HG02763 (cell line): ENCODE results near the gene LITAFD.

ENCODE experiments used
- ATAC-seq: cut with Tn5 transposase; IDR thresholded peaks from one replicate; pipeline ENCODE4 v1.9.1; 2021; ENCODE audit warnings: mild to moderate bottlenecking, moderate library complexity; ENCODE audit not compliant: unreplicated experiment

LITAFD gene

GRCh38 chr16:8855051-8855786, 26.9 kb upstream of the LITAFD start:
- no peak for ATAC-seq

- no peak for ATAC-seq
Observed at GRCh38 chr16:8855972-8856371, 26.2 kb upstream of the LITAFD start.

GRCh38 chr16:8858994-8859912, 22.9 kb upstream of the LITAFD start:
- ATAC-seq: no peak

GRCh38 chr16:8859913-8860881, 22.0 kb upstream of the LITAFD start:
- no peak for ATAC-seq

- ATAC-seq: no peak
Observed at GRCh38 chr16:8861563-8862308, 20.4 kb upstream of the LITAFD start.

GRCh38 chr16:8862309-8863130, 19.6 kb upstream of the LITAFD start:
- no peak for ATAC-seq

- no peak for ATAC-seq
Observed at GRCh38 chr16:8863594-8864424, 18.3 kb upstream of the LITAFD start.

- ATAC-seq: no peak
Observed at GRCh38 chr16:8864480-8865110, 17.6 kb upstream of the LITAFD start.

GRCh38 chr16:8865145-8865882, 16.8 kb upstream of the LITAFD start:
- no peak for ATAC-seq

GRCh38 chr16:8866118-8866883, 15.8 kb upstream of the LITAFD start:
- no peak for ATAC-seq

- ATAC-seq: no peak
Observed at GRCh38 chr16:8866884-8867215, 15.3 kb upstream of the LITAFD start.

- ATAC-seq: no peak
Observed at GRCh38 chr16:8867216-8867931, 14.8 kb upstream of the LITAFD start.

GRCh38 chr16:8867932-8868415, 14.2 kb upstream of the LITAFD start:
- ATAC-seq: no peak

- peak; percentile 67 for ATAC-seq
Observed at GRCh38 chr16:8868416-8869211, 13.5 kb upstream of the LITAFD start, which contains the start of gene CARHSP1. CARHSP1 (minus strand) TSS chr16:8869006; CDS start chr16:8859328, 9,678 bp downstream.
